Subcutaneous adipose tissue (tissue), 4 donors: ENCODE results near the gene PCYT1B. TPM values are rescaled to one million over a fixed set of nuclear protein-coding genes. Genes with fewer than 3 reads are reported as not detected.

Experiments
- CTCF ChIP-seq: fragments of 450-650 bp; IDR thresholded peaks from one replicate; pipeline ENCODE4 v1.5.1; 2016; ENCODE audit warnings: low read depth, mild to moderate bottlenecking, control low read depth, antibody characterized with exemption, moderate library complexity
- total RNA-seq, 4 donors: library from RNA; depleted of rRNA; stranded (reverse); fragments of >200 nt; gene quantifications; one replicate each; pipeline ENCODE4 v1.1.0, GENCODE V29; 2016

The PCYT1B gene
- total RNA-seq, result not detected

GRCh38 chrX:24647257-24648058 is at the start of gene PCYT1B:
PCYT1B (minus strand) TSS chrX:24647347; CDS start chrX:24647105, 242 bp downstream.
- no peak for TF ChIP-seq CTCF

GRCh38 chrX:24696294-24696693 is 49.1 kb upstream of the PCYT1B start:
- TF ChIP-seq CTCF, result no peak

- no peak for TF ChIP-seq CTCF
These were observed 47.7 kb upstream of the PCYT1B start for GRCh38 chrX:24694825-24695224.

GRCh38 chrX:24693453-24694202 is 46.5 kb upstream of the PCYT1B start, which contains the start of gene POLA1:
POLA1 (plus strand) TSS chrX:24693918; CDS start chrX:24693962, 44 bp downstream.
- no peak for TF ChIP-seq CTCF

GRCh38 chrX:24692305-24692704 is 45.2 kb upstream of the PCYT1B start:
- no peak for TF ChIP-seq CTCF

- no peak for TF ChIP-seq CTCF
These were observed 36.9 kb upstream of the PCYT1B start for GRCh38 chrX:24684048-24684447.

- TF ChIP-seq CTCF, result no peak
These were observed 35.7 kb upstream of the PCYT1B start for GRCh38 chrX:24682739-24683432.
